GM21786 (cell line): ENCODE data around the gene DNPH1.

Experiments used
- ATAC-seq: cut with Tn5 transposase; IDR thresholded peaks from one replicate; pipeline ENCODE4 v1.9.1; 2021; ENCODE audit not compliant: unreplicated experiment

Gene DNPH1

GRCh38 chr6:43247114-43247999 is 18.1 kb upstream of the DNPH1 start:
- peak; percentile 84 for ATAC-seq

GRCh38 chr6:43246301-43247113 is 17.2 kb upstream of the DNPH1 start:
- ATAC-seq, result peak; percentile 46

- no peak for ATAC-seq
These were observed 14.5 kb upstream of the DNPH1 start for GRCh38 chr6:43243664-43244321.

DNA sequence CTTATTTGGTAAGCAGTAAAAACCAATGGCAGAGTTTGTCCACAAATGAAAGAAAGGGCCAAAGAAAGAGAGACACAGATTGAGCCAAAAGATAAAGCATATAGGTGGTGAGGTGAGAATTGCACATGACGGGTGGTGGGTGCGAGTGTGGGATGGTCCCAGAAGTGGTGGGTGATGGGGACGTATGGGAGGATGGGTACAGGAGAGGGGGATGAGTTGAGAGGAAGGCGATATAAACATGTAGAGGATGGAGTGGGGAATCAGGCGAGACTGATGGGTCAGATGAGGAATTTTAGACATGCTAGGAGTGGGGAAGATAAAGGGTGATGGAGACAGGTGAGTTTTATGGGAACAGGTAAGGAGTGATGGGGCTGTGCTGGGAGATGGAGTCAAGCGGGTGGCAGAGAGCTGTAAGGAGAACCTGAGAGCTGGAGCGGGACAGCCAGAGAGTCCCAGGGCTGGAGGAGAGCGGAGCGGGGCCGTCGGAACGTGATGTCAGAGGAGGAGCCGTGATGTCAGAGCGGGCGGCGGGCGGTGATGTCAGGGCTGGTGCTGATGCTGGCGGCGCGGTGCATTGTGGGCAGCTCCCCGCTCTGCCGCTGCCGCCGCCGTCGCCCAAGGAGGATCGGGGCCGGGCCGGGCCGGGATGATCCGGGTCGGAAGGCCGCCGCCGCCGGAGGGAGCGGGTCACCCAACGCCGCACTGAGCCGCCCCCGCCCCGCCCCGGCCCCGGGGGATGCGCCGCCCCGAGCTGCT is 13.8 kb upstream of the DNPH1 start, which contains the start of gene TTBK1:
Gene TTBK1, plus strand, starts transcription at position 574 of the 756 bp plus-strand sequence. CDS start 3,180 bp downstream, outside the sequence.
- ATAC-seq, result no peak

DNA sequence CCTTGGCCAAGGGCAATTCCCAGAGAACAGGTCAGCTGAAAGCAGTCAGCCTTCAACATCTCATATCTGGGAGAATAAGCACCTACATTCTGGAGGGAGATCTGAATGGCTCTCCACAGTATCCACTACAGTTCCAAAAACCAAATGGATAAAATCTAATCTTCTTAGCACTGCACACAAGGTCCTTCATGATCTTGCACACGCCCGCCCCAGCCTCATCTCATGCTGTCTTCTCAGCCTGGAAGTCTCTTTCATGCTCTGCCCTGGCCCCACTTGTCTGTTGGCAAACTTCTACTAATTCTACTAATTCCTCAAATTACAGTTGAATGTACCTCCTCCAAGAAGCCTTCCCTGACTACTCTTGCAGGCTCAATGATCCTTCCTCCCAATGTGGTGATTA is 12.2 kb upstream of the DNPH1 start:
- no peak for ATAC-seq

DNA sequence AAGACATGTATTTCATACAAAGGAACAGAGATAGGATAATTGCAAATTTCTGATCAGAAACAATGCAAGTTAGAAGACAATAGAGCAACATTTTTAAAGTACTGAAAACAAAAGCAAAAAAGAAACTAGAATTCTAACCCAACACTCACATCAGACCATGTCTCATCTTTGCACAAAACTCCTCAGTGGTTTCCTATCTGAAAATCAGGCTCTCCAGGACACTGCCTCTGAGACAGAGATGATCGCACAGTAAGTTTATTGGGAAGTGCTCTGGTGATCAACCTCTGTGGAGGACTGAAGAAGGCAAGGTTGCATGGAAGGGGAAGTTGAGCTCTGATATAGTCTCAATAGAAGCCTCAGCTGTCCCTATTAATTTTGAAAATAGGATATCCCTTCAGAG is 11.7 kb upstream of the DNPH1 start:
- no peak for ATAC-seq

DNA sequence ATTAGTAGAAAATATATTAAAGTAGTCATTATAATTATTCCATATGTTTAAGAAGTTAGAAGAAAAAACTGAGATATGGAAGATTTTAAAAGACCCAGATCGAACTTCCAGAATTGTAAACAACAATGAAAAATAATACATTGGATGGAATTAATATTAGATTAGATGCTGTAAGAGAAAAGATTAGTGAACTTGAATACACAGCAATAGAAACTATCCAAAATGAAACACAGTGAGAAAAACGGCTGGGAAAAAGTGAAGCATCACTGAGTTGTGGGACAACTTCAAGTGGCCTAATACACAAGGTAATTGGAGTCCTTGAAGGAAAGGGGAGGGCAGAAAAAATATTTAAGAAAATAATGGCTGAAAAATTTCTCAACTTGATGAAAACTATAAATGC is 9.8 kb upstream of the DNPH1 start:
- ATAC-seq, result no peak

DNA sequence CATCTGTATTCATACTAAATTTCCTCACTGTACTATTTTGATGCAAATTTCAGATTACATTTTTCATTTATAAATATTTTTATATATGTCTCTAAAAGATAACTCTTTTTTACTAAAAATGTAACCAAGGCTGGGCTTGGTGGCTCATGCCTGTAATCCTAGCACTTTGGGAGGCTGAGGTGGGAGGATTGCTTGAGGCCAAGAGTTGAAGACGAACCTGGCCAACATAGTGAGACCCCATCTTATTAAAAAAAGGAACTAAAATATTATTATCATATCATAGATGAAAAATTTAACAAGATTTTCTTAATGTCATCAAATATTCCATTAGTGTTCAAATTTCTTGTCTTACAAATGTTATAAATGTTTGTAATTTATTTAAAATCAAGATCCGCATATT is 6.6 kb upstream of the DNPH1 start:
- ATAC-seq, result no peak

DNA sequence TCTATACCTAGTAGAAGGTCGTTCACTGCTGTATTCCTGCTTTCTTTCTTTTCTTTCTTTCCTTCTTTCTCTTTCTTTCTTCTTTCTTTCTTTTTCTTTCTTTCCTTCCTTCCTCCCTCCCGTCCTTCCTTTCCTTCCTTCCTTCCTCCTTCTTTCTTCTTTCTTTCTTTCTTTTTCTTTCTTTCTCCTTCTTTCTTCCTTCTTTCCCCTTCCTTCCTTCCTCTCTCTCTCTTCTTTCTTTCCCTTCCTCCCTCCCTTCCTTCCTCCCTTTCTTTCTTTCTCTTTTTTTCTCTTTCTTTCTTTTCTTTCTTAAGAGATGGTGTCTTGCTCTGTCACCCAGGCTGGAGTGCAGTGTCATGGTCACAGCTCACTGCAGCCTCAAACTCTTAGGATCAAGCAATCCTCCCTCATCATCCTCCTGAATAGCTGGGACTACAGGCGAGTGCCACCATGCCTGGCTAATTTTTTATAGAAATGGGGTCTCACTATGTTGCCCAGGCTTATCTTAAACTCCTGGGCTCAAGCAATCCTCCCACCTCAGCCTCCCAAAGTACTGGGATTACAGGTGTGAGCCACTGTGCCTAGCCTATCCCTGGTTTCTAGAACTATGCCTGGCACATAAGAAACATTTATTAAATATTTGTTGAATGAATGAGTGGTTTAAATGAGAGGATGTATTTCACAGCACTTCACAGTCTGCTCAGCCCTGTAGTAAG is 2.6 kb upstream of the DNPH1 start:
- no peak for ATAC-seq

DNA sequence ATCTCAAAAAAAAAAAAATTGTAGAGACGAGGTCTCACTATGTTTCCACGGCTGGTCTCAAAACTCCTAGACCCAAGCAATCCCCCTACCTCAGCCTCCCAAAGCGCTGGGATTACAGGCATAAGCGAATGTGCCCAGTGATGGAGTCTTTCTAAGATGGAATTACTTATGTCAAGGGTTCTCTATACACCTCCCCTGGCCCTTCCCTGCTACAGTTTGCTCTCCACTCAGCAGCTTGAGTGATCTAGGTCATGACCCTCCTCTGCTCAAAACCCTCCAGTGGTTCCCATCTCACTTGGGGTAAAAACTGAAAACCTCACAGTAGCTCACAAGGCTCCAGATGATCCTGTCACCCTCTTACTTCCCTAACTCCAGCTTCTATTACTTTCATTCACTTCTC is 1.8 kb upstream of the DNPH1 start:
- ATAC-seq, result no peak

- no peak for ATAC-seq
These were observed 731 bp upstream of the DNPH1 start for GRCh38 chr6:43229803-43230620.

DNA sequence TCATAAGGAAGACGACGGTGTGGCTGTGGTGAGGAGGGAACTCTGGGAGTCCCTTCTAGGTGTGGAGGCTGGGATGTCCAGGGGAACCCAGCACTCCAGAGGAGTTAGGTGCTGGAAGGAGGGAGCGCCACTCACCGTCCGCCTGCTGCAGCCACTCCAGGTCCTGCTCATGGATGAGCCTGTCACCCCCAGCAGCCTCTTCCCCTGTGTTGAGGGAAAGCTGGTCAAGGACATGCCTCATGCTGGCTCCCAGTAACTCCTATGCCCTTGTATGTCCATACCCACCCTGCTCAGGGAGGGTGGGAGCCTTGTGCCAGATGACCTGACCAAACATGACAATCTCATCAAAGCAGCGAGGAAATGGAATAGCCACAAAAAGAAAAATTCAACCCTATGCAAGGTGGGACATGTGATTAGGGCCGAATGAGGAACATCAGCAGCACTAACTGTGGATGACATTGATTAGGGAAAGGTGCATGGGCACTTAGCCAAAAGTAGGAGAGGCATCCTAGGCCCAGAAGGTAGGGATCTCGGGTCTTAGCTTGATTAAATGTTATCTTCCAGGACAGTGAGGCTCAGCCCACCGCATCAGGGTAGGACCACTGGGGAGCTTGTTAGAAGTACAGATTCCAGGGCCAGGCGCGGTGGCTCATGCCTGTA is 3.0 kb downstream of the DNPH1 start:
- no peak for ATAC-seq

GRCh38 chr6:43223175-43223574 is 6.1 kb downstream of the DNPH1 start:
- no peak for ATAC-seq

DNA sequence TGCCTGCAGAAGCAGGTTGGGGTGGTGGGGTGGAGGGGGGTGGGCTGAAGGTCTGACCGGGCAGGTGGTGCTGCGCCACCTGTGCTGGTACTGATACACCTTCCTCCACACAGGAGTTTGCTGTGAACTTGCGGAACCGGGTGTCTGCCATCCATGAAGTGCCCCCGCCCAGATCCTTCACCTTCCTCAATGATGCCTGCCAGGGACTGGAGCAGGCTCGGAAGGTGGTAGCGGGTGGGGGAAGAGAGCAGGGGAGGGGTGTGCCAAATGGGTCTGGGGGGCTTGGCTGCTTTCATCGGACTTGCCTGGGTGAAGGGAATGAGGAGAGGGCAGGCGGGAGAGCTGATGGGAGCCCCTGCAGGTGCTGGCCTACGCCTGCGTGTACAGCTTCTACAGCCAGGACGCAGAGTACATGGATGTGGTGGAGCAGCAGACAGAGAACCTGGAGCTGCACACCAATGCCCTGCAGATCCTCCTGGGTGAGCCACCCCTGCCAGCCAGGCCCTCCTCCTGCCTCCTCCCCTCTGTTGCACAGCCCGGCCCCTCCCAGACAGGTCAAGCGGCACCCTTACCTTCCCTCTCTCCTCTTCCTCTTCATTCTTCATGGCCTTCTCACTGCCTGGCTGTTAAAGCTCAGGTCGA is 6.7 kb downstream of the DNPH1 start:
- no peak for ATAC-seq

- no peak for ATAC-seq
These were observed 8.0 kb downstream of the DNPH1 start for GRCh38 chr6:43221046-43221972.

DNA sequence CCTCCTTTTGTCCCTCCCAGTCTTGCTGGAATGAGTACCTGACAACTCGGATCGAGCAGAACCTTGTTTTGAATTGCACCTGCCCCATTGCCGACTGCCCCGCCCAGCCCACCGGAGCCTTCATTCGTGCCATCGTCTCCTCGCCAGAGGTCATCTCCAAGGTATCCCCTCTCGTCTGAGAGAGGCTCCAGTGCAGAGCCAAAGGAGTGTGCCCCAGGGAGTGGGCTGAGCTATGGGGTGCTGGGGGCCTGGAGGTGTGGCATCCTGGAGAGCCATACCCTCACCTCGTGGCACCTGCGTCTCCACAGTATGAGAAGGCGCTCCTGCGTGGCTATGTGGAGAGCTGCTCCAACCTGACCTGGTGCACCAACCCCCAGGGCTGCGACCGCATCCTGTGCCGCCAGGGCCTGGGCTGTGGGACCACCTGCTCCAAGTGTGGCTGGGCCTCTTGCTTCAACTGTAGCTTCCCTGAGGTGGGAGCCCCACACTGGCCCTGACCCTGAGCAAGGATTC is 8.8 kb downstream of the DNPH1 start:
- no peak for ATAC-seq

- no peak for ATAC-seq
These were observed 9.5 kb downstream of the DNPH1 start for GRCh38 chr6:43219814-43220213.
